ENCODE data around the gene ZNF219. TPM values are rescaled to one million over a fixed set of nuclear protein-coding genes. Genes with fewer than 3 reads are reported as not detected.
A peak's percentile ranks its signal among the peaks of the same experiment; 100 is the strongest.

The ZNF219 gene
- total and polyA plus RNA-seq, 2 of the 13 experiments (the other 11 are each of a cell fraction or from before 2014, with no cell fraction given), result 34.5 to 36.6 TPM

GRCh38 chr14:21104448-21105060 lies 6.1 kb upstream of the ZNF219 start (continued):
- TF ChIP-seq SAP130 (CRISPR knock-in tag; IDR thresholded peaks at IDR 0.05; ENCODE audit: low read depth), result no peak
- no peak for TF ChIP-seq ZNF670 (CRISPR knock-in tag; IDR thresholded peaks at IDR 0.05; ENCODE audit: borderline replicate concordance)
- TF ChIP-seq SMAD9 (CRISPR knock-in tag; IDR thresholded peaks at IDR 0.05), result no peak
- TF ChIP-seq HNRNPL (IDR thresholded peaks at IDR 0.05; ENCODE audit: low read depth, low read length), result no peak
- TF ChIP-seq ATF2 (CRISPR knock-in tag; IDR thresholded peaks at IDR 0.05), result peak; percentile 12; the same call in 1 of the 2 replicates
- TF ChIP-seq GATAD2A (CRISPR knock-in tag; IDR thresholded peaks at IDR 0.05), result peak; percentile 69
- TF ChIP-seq DMAP1 (CRISPR knock-in tag; IDR thresholded peaks at IDR 0.05), result no peak
- TF ChIP-seq POLR2AphosphoS5 (IDR thresholded peaks at IDR 0.05; ENCODE audit: low read depth, low read length), result no peak
- TF ChIP-seq AFF4 (CRISPR knock-in tag; IDR thresholded peaks at IDR 0.05), result no peak
- no peak for TF ChIP-seq HNF4A (CRISPR knock-in tag; IDR thresholded peaks at IDR 0.05)
- no peak for TF ChIP-seq HNRNPH1 (optimal IDR thresholded peaks at IDR 0.05; ENCODE audit: low read depth, low read length)
- TF ChIP-seq CREB1 (IDR thresholded peaks at IDR 0.05), result no peak
- no peak for TF ChIP-seq CREB1 (CRISPR knock-in tag; IDR thresholded peaks at IDR 0.05)
- TF ChIP-seq IKZF1 (IDR thresholded peaks at IDR 0.05), result no peak
- no peak; the same call in 1 of the 2 replicates for TF ChIP-seq ZNF331 (CRISPR knock-in tag; IDR thresholded peaks at IDR 0.05)
- no peak for TF ChIP-seq CCAR2 (optimal IDR thresholded peaks at IDR 0.05; ENCODE audit: low read depth, low read length)
- no peak for TF ChIP-seq AHDC1 (CRISPR knock-in tag; IDR thresholded peaks at IDR 0.05; ENCODE audit: borderline replicate concordance)
- no peak for TF ChIP-seq ZNF326 (CRISPR knock-in tag; IDR thresholded peaks at IDR 0.05; ENCODE audit: borderline replicate concordance)
- TF ChIP-seq BRF2 (CRISPR knock-in tag; IDR thresholded peaks at IDR 0.05), result no peak
- TF ChIP-seq ZNF136 (CRISPR knock-in tag; IDR thresholded peaks at IDR 0.05; ENCODE audit: low read depth), result no peak
- TF ChIP-seq ISL2 (CRISPR knock-in tag; IDR thresholded peaks at IDR 0.05), result no peak

Data from HepG2 (cell line).